ENCODE results near the gene TUBE1. TPM values are rescaled to one million over a fixed set of nuclear protein-coding genes. Genes with fewer than 3 reads are reported as not detected.

The TUBE1 gene
- total RNA-seq, 1 donor from 2014 or later, result 24.7 TPM

GRCh38 chr6:112118034-112118433, 30.8 kb upstream of the TUBE1 start:
- Histone ChIP-seq H3K27me3 (ENCODE audit: control insufficient read depth, insufficient read depth, low read length) (no peaks in the 10 kb centered on the region), H3K36me3 (ENCODE audit: control insufficient read depth, insufficient read depth, low read length) (no peaks in the 10 kb centered on the region), H3K4me3 (ENCODE audit: low read depth, low read length) (no peak overlapping the region)
- no peak for TF ChIP-seq CTCF (IDR thresholded peaks at IDR 0.05; ENCODE audit: insufficient read depth, low read length, poor library complexity, severe bottlenecking)
- DNase-seq (ENCODE audit: low read depth), result no peak

- H3K27me3 ChIP-seq (ENCODE audit: control insufficient read depth, insufficient read depth, low read length), result no peaks in the 10 kb centered on the region
- TF ChIP-seq CTCF (IDR thresholded peaks at IDR 0.05; ENCODE audit: insufficient read depth, low read length, poor library complexity, severe bottlenecking), result no peak
- no peak overlapping the region for H3K4me3 ChIP-seq (ENCODE audit: low read depth, low read length)
- H3K36me3 ChIP-seq (ENCODE audit: control insufficient read depth, insufficient read depth, low read length), result no peaks in the 10 kb centered on the region
- DNase-seq (ENCODE audit: low read depth), result peak; percentile 23
Measured at GRCh38 chr6:112117554-112117953, 30.3 kb upstream of the TUBE1 start.

- Histone ChIP-seq H3K36me3 (ENCODE audit: control insufficient read depth, insufficient read depth, low read length) (no peaks in the 10 kb centered on the region), H3K4me3 (ENCODE audit: low read depth, low read length) (no peak overlapping the region), H3K27me3 (ENCODE audit: control insufficient read depth, insufficient read depth, low read length) (no peaks in the 10 kb centered on the region)
- TF ChIP-seq CTCF (IDR thresholded peaks at IDR 0.05; ENCODE audit: insufficient read depth, low read length, poor library complexity, severe bottlenecking), result no peak
- DNase-seq (ENCODE audit: low read depth), result no peak
Measured at GRCh38 chr6:112116221-112116620, 28.9 kb upstream of the TUBE1 start.

- DNase-seq (ENCODE audit: low read depth), result no peak
- Histone ChIP-seq H3K4me3 (ENCODE audit: low read depth, low read length) (no peak overlapping the region), H3K36me3 (ENCODE audit: control insufficient read depth, insufficient read depth, low read length) (no peaks in the 10 kb centered on the region), H3K27me3 (ENCODE audit: control insufficient read depth, insufficient read depth, low read length) (no peaks in the 10 kb centered on the region)
- no peak for TF ChIP-seq CTCF (IDR thresholded peaks at IDR 0.05; ENCODE audit: insufficient read depth, low read length, poor library complexity, severe bottlenecking)
Measured at GRCh38 chr6:112114577-112115223, 27.4 kb upstream of the TUBE1 start.

DNA sequence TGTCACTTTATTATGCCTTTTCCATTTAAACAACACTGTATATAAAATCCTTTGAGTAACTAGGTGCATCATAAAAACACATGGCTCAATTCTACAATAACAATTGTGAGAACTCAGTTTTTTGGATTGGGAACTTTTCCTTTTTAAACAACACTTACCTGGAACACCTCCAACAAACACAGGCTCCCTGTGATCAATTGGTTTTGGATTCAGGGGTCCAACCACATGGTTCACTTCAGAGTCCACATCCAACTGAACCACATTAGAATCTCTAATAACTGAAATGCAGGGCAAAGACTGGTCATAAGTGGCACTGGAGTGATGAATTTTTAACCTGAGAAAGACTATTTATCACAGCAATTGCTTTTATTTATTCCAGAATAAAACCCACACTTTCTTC, 26.6 kb upstream of the TUBE1 start:
- Histone ChIP-seq H3K4me3 (ENCODE audit: low read depth, low read length) (no peak overlapping the region), H3K27me3 (ENCODE audit: control insufficient read depth, insufficient read depth, low read length) (no peaks in the 10 kb centered on the region), H3K36me3 (ENCODE audit: control insufficient read depth, insufficient read depth, low read length) (no peaks in the 10 kb centered on the region)
- TF ChIP-seq CTCF (IDR thresholded peaks at IDR 0.05; ENCODE audit: insufficient read depth, low read length, poor library complexity, severe bottlenecking), result no peak
- DNase-seq (ENCODE audit: low read depth), result no peak

GRCh38 chr6:112113431-112113830, 26.1 kb upstream of the TUBE1 start:
- TF ChIP-seq CTCF (IDR thresholded peaks at IDR 0.05; ENCODE audit: insufficient read depth, low read length, poor library complexity, severe bottlenecking), result no peak
- no peaks in the 10 kb centered on the region for H3K27me3 ChIP-seq (ENCODE audit: control insufficient read depth, insufficient read depth, low read length)
- H3K36me3 ChIP-seq (ENCODE audit: control insufficient read depth, insufficient read depth, low read length), result no peaks in the 10 kb centered on the region
- H3K4me3 ChIP-seq (ENCODE audit: low read depth, low read length), result no peak overlapping the region
- no peak for DNase-seq (ENCODE audit: low read depth)
